Globus pallidus (tissue), 1 donor: Measurements from ENCODE around the gene TIAM1.

ENCODE experiments used
- DNase-seq: peaks from one replicate; pipeline ENCODE4 v3.0.0-alpha.2; 2015; ENCODE audit warnings: low spot score

Gene TIAM1

DNA sequence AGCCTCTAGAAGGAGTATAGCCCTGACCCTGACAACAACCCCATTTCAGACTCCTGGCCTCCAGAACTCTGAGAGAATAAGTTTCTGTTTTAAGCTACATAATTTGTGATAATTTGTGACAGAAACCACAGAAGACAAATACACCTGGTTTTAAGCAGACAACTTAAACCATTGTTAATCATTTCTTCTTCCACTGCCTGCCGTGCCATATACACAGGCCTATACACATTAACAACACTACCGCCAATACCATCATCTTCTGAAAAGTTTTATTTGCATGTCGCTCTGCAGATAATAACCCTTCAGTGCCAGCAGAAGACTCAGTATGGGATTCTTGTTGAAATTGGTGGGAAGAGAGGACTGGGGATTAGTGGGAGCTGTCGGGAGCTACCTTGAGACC is 265.8 kb downstream of the TIAM1 start:
- no peak for DNase-seq

- DNase-seq: no peak
Measured at GRCh38 chr21:31075848-31076247, 268.2 kb downstream of the TIAM1 start.

- no peak for DNase-seq
Measured at GRCh38 chr21:31072533-31072932, 271.5 kb downstream of the TIAM1 start.
